ENCODE data around the gene STOM.

The STOM gene

GRCh38 chr9:121325387-121325786, 44.7 kb downstream of the STOM start:
- Histone ChIP-seq H3K27ac (ENCODE audit: low read length) (no peak overlapping the region), H3K9ac (ENCODE audit: low read depth, low read length) (no peak overlapping the region), H3K4me1 (ENCODE audit: insufficient read depth, low read length) (no peaks in the 10 kb centered on the region), H3K9me3 (ENCODE audit: insufficient read depth, low read depth, low read length) (no peaks in the 10 kb centered on the region), H3K36me3 (ENCODE audit: insufficient read depth, low read depth, low read length) (peaks cover 63% of the 10 kb centered on the region), H3K27me3 (ENCODE audit: insufficient read depth, low read length) (no peaks in the 10 kb centered on the region), H3K4me3 (ENCODE audit: low read length) (no peak overlapping the region)

DNA sequence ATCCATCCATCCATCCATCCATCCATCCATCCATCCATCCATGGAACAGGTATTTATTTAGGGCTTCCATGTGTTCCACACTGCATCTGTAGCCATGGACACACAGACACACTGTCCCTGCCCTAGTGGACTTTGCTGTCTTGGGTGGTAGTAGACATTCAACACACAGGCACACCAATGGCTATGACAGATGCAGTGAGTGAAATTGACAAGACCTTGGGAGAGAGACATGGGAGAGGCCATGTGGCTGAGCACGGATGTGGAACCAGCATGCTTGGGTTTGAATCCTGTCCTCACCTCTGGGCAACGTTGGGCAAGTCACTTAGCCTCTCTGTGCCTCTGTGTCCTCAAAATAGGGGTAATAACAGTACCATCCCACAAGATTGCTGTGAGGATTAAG, 45.3 kb downstream of the STOM start:
- H3K36me3 ChIP-seq (ENCODE audit: insufficient read depth, low read depth, low read length) = peaks cover 58% of the 10 kb centered on the region
- H3K9me3 ChIP-seq (ENCODE audit: insufficient read depth, low read depth, low read length) = no peaks in the 10 kb centered on the region
- H3K27me3 ChIP-seq (ENCODE audit: insufficient read depth, low read length) = no peaks in the 10 kb centered on the region
- H3K4me3 ChIP-seq (ENCODE audit: low read length) = no peak overlapping the region
- H3K9ac ChIP-seq (ENCODE audit: low read depth, low read length) = no peak overlapping the region
- no peak overlapping the region for H3K27ac ChIP-seq (ENCODE audit: low read length)
- no peaks in the 10 kb centered on the region for H3K4me1 ChIP-seq (ENCODE audit: insufficient read depth, low read length)

- no peak overlapping the region for H3K27ac ChIP-seq (ENCODE audit: low read length)
- H3K4me3 ChIP-seq (ENCODE audit: low read length) = no peak overlapping the region
- H3K27me3 ChIP-seq (ENCODE audit: insufficient read depth, low read length) = no peaks in the 10 kb centered on the region
- peaks cover 54% of the 10 kb centered on the region for H3K36me3 ChIP-seq (ENCODE audit: insufficient read depth, low read depth, low read length)
- no peak overlapping the region for H3K9ac ChIP-seq (ENCODE audit: low read depth, low read length)
- no peaks in the 10 kb centered on the region for H3K9me3 ChIP-seq (ENCODE audit: insufficient read depth, low read depth, low read length)
- no peaks in the 10 kb centered on the region for H3K4me1 ChIP-seq (ENCODE audit: insufficient read depth, low read length)
Observed at GRCh38 chr9:121324316-121324715, 45.7 kb downstream of the STOM start.

DNA sequence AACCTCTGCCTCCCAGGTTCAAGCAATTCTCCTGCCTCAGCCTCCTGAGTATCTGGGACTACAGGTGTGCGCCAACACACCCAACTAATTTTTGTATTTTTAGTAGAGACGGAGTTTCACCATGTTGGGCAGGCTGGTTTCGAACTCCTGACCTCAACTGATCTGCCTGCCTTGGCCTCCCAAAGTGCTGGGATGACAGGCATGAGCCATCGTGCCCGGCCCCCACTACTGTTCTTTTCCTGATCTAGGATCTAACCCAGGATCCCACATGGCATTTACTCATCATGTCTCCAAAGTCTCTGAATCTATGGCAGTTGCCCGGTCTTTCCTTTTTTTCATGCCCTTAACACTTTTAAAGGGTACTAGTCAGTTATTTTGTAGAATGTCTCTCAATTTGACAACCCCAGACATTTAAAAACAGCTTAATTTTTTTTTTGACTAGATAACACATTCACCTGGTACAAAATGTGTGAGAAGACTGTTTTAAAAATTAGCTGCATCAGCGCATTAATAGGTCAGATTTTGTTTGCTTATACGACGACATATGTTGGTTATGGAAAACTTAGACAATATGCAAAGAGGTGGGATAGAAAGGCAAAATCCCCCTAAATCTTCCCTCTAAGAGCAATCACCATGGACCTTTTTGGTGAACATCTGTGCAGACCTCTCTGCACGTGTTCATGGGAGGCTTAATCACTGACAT, 46.5 kb downstream of the STOM start:
- no peak overlapping the region for H3K27ac ChIP-seq (ENCODE audit: low read length)
- peaks cover 49% of the 10 kb centered on the region for H3K36me3 ChIP-seq (ENCODE audit: insufficient read depth, low read depth, low read length)

DNA sequence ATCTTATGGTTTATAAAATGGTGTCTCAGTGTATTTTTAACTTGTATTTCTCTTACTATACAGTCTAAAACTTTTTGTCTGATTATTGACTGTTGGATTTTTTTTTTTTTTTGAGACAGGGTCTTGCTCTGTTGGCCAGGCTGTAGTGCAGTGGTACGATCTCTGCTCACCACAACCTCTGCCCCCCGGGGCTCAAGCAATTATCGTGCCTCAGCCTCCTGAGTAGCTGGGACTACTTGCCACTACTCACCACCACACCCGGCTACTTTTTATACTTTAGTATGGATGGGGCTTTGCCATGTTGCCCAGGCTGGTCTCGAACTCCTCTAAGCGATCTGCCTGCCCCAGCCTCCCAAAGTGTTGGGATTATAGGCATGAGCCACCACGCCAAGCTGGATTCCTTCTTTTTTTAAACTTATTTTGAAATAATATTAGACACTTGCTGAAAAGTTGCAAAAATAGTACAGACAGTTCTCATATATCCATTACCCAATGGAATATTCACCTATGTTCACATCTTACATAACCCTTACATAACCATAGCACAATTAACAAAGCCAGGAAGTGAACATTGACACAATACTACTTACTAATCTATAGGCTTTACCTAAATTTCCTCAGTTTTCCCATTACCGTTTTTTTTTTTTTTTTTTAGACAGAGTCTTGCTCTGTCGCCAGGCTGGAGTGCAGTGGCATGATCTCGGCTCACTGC, 47.2 kb downstream of the STOM start:
- Histone ChIP-seq H3K4me3 (ENCODE audit: low read length) (no peak overlapping the region), H3K27me3 (ENCODE audit: insufficient read depth, low read length) (no peaks in the 10 kb centered on the region), H3K9ac (ENCODE audit: low read depth, low read length) (no peak overlapping the region), H3K36me3 (ENCODE audit: insufficient read depth, low read depth, low read length) (peaks cover 45% of the 10 kb centered on the region), H3K27ac (ENCODE audit: low read length) (no peak overlapping the region), H3K4me1 (ENCODE audit: insufficient read depth, low read length) (no peaks in the 10 kb centered on the region), H3K9me3 (ENCODE audit: insufficient read depth, low read depth, low read length) (no peaks in the 10 kb centered on the region)

More for the DNA sequence above, 46.5 kb downstream of the STOM start:
- Histone ChIP-seq H3K4me3 (ENCODE audit: low read length) (no peak overlapping the region), H3K27me3 (ENCODE audit: insufficient read depth, low read length) (no peaks in the 10 kb centered on the region), H3K9me3 (ENCODE audit: insufficient read depth, low read depth, low read length) (no peaks in the 10 kb centered on the region), H3K4me1 (ENCODE audit: insufficient read depth, low read length) (no peaks in the 10 kb centered on the region), H3K9ac (ENCODE audit: low read depth, low read length) (no peak overlapping the region)

DNA sequence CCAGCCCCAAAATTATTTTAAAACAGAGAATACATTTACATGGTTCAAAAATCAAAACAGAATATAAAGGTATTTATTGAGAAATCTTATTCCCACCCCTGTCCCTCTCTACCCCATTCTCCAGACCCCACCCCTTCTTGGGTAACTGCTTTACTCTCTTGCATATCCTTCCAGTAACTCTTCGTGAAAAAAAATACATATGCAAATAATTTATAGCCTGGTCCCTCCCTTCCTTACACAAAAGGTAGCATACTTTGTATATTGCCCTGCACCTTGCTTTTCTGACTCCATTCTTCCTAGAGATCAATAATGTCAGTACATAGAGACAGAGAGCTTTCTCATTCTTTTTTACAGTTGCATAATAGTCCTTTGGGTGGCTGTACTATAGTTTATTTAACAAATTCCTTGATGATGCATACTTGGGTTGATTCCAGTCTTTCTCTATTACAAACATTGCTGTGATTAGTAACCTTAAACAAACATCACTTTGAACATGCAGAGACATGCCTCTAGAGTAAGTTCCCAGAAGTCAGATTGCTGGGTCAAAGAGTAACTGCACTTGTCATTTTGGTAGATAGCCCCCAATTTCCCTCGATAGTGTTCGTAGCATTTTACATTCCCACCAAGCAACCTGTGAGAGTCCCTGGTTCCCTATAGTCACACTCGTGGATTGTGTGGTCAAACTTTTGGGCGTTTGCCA, 47.9 kb downstream of the STOM start:
- Histone ChIP-seq H3K9me3 (ENCODE audit: insufficient read depth, low read depth, low read length) (no peaks in the 10 kb centered on the region), H3K4me3 (ENCODE audit: low read length) (no peak overlapping the region), H3K27ac (ENCODE audit: low read length) (no peak overlapping the region), H3K27me3 (ENCODE audit: insufficient read depth, low read length) (no peaks in the 10 kb centered on the region), H3K36me3 (ENCODE audit: insufficient read depth, low read depth, low read length) (peaks cover 47% of the 10 kb centered on the region), H3K9ac (ENCODE audit: low read depth, low read length) (no peak overlapping the region), H3K4me1 (ENCODE audit: insufficient read depth, low read length) (no peaks in the 10 kb centered on the region)

DNA sequence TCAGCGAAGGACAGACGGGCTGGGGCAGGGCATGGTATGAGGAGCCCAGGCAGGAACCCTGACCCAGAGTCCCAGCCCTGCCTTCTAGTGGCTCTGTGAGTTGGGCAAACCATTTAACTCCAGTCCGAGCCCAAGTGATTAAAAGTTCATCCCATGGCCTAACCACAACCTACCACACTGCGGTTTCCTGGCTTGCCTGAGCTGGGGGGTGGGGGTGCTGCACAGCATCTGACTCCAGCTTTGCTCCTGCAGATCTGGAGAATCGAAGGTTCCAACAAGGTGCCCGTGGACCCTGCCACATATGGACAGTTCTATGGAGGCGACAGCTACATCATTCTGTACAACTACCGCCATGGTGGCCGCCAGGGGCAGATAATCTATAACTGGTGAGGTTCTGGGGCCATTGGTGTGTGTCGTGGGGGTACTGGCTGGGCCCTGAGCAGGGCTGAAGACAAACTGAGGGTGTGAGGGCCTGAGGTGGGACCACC, 49.0 kb downstream of the STOM start:
- Histone ChIP-seq H3K36me3 (ENCODE audit: insufficient read depth, low read depth, low read length) (peaks cover 45% of the 10 kb centered on the region), H3K9me3 (ENCODE audit: insufficient read depth, low read depth, low read length) (no peaks in the 10 kb centered on the region), H3K27ac (ENCODE audit: low read length) (no peak overlapping the region)

GRCh38 chr9:121319383-121319780, 50.7 kb downstream of the STOM start:
- no peak overlapping the region for H3K27ac ChIP-seq (ENCODE audit: low read length)
- H3K9ac ChIP-seq (ENCODE audit: low read depth, low read length) = no peak overlapping the region
- peaks cover 32% of the 10 kb centered on the region for H3K36me3 ChIP-seq (ENCODE audit: insufficient read depth, low read depth, low read length)

More for the DNA sequence above, 49.0 kb downstream of the STOM start:
- H3K27me3 ChIP-seq (ENCODE audit: insufficient read depth, low read length) = no peaks in the 10 kb centered on the region
- no peaks in the 10 kb centered on the region for H3K4me1 ChIP-seq (ENCODE audit: insufficient read depth, low read length)
- H3K4me3 ChIP-seq (ENCODE audit: low read length) = no peak overlapping the region
- H3K9ac ChIP-seq (ENCODE audit: low read depth, low read length) = no peak overlapping the region

DNA sequence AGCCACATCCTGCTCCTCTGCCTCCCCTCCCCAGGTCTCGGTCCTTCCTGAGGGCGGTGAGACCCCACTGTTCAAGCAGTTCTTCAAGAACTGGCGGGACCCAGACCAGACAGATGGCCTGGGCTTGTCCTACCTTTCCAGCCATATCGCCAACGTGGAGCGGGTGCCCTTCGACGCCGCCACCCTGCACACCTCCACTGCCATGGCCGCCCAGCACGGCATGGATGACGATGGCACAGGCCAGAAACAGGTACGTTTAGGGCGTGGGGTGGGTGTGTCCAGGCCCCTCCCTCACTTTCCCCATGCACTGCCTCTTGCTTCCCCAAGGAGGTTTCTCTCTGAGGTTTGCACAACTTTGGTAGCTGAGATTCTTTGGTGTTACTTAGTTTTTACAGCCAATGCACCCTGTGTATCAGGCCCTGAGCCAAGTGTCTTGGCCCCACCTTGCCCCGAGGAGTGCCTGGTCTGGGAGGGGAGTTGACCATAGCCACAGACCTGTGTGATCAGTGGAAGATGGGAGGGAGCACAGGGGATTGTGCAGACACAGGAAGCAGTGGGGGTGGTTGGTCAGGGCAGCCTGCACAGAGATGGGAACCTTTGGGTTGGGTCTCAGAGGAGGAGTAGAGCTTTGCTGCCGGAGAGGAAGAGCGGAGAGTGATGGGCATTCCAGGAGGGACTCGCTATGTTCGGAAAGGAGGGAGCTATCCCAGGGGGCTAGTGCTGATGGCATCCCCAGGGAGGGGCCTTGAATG, 51.2 kb downstream of the STOM start:
- no peaks in the 10 kb centered on the region for H3K4me1 ChIP-seq (ENCODE audit: insufficient read depth, low read length)
- H3K36me3 ChIP-seq (ENCODE audit: insufficient read depth, low read depth, low read length) = peaks cover 27% of the 10 kb centered on the region
- H3K27me3 ChIP-seq (ENCODE audit: insufficient read depth, low read length) = no peaks in the 10 kb centered on the region
- H3K9me3 ChIP-seq (ENCODE audit: insufficient read depth, low read depth, low read length) = no peaks in the 10 kb centered on the region
- H3K4me3 ChIP-seq (ENCODE audit: low read length) = no peak overlapping the region
- H3K9ac ChIP-seq (ENCODE audit: low read depth, low read length) = no peak overlapping the region
- H3K27ac ChIP-seq (ENCODE audit: low read length) = no peak overlapping the region

More at GRCh38 chr9:121319383-121319780, 50.7 kb downstream of the STOM start:
- no peaks in the 10 kb centered on the region for H3K27me3 ChIP-seq (ENCODE audit: insufficient read depth, low read length)
- no peaks in the 10 kb centered on the region for H3K4me1 ChIP-seq (ENCODE audit: insufficient read depth, low read length)
- H3K4me3 ChIP-seq (ENCODE audit: low read length) = no peak overlapping the region
- no peaks in the 10 kb centered on the region for H3K9me3 ChIP-seq (ENCODE audit: insufficient read depth, low read depth, low read length)

DNA sequence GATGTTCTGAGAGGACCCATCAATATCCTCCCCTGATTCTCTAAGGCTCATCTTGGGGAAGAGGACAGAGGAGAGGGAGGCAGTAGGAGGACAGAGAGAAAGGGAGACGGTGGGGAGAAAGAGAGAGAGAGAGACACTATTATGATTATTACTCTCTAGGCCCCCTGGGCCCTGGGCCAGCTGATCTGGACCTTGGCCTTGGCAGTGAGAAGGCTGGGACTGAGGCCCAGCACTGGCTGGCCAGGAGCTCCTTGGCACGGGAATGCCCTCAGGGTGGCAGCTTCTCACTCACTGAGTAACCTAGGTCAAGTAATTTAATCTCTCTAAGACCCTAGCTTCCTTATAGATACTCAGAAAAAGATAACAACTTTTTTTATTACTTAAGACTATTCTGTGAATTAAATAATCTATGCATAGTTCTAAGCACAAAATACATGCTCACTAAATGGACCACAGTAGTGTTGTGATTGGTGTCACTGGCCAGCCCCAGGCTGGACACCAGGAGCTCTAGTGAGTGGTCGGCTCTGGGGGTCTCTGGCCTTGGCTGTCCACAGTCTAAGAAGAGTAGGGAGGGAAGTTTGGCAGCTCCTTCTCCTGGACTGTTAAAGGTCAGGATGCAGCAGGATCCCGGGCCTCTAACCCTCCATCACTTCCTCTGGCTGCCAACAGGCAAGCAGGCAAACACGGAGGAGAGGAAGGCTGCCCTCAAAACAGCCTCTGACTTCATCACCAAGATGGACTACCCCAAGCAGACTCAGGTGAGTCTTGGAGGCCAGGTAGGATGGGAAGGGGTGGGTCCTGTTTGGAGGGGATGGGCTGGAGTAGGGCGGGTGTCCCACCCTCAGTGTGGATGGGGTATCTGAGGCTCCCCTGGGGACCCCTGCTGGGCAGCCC, 52.1 kb downstream of the STOM start:
- Histone ChIP-seq H3K4me1 (ENCODE audit: insufficient read depth, low read length) (no peaks in the 10 kb centered on the region), H3K36me3 (ENCODE audit: insufficient read depth, low read depth, low read length) (peaks cover 26% of the 10 kb centered on the region), H3K27ac (ENCODE audit: low read length) (no peak overlapping the region), H3K9ac (ENCODE audit: low read depth, low read length) (no peak overlapping the region), H3K9me3 (ENCODE audit: insufficient read depth, low read depth, low read length) (no peaks in the 10 kb centered on the region), H3K27me3 (ENCODE audit: insufficient read depth, low read length) (no peaks in the 10 kb centered on the region), H3K4me3 (ENCODE audit: low read length) (no peak overlapping the region)

Measured in iPS-20b (cell line).